GM12873 (cell line): Measurements from ENCODE around the gene KIF3B.

Experiments used
- CTCF ChIP-seq: IDR thresholded peaks from 2 replicates; pipeline ENCODE4 v1.5.1; 2012; ENCODE audit warnings: low read depth, mild to moderate bottlenecking, moderate library complexity, low read length, control low read depth; ENCODE audit not compliant: insufficient read depth; ENCODE audit errors: missing control alignments

Gene KIF3B

GRCh38 chr20:32337937-32338661, 60.6 kb downstream of the KIF3B start:
- TF ChIP-seq CTCF, result no peak

DNA sequence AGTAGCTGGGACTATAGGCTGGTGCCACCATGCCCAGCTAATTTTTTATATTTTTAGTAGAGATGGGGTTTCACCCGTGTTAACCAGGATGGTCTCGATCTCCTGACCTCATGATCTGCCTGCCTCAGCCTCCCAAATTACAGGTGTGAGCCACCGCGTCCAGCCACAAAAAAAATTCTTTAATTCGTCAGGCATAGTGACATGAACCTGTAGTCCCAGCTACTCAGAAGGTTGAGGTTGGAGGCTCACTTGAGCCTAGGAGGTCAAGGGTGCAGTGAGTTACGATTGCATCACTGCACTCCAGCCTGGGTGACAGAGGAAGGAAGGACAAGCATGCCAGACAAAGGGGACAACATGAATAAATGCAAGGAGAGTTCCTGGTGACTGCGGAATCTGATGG, 61.2 kb downstream of the KIF3B start:
- TF ChIP-seq CTCF, result no peak

GRCh38 chr20:32339116-32339515, 61.7 kb downstream of the KIF3B start:
- no peak for TF ChIP-seq CTCF

DNA sequence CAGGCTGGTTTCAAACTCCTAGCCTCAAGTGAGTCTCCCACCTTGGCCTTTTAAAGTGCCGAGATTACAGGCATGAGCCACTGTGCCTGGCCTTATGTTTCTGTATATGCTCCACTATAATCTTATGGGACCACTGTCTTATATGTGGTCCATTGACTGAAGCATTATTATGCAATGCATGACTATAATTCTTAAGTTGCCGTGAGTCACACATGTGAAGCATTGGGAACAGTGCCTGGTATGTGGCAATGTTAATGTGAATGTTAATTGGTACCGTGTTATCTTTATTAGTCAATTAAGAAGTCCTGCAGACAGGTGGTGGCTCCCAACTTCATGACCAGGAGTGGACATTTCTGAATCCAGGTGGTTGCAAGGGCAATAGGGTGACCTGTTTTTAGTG, 66.0 kb downstream of the KIF3B start:
- TF ChIP-seq CTCF, result no peak

DNA sequence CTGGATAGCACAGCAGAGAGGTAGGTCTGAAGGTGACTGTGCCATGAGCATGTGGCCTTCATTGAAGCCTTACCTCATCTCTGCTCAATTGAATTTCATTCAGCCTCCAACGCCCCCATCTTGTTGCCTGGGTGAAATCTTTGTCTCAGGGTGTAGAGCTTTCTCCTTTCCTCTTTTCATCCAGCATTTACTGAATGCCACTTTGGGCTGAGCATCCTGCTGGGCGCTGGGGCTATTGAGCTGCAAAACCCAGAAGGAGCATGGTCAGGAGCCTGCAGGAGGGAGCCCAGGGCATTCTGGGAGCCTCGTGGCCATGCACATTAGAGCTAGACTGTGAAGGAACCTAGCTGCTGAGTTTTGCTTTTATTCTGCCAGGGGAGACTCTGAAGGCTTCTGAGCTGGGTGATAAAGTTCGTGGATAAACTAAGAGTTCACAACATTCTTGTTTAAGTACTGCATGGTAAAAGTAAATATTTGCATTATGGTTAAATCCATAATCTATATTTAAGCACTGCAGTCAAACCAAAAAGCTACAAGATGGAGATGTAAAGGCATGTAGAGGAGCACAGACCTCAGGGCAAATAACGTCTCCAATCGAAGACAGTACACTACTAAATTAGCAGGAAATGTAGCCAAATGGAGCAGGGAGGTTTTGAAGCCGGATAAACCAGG, 67.5 kb downstream of the KIF3B start:
- TF ChIP-seq CTCF, result no peak

DNA sequence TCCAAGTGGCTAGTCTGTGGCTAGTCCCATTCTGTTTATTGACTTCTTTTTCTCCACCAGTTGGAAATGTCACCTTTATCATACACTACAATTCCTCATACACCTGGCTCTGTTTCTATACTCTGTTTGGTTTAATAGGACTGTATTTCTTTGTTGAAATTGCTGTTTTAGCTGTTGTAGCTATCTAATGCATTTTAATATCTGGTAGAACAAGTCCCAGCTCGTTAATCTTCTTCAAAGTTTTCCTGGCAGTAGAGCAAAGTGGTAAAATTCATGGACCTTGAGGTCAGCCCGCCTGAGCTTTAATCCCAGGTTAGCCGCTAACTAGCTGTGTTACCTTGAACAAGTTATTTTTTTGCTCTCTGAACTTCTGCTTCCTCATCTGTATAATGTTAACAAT, 70.8 kb downstream of the KIF3B start:
- TF ChIP-seq CTCF, result no peak

DNA sequence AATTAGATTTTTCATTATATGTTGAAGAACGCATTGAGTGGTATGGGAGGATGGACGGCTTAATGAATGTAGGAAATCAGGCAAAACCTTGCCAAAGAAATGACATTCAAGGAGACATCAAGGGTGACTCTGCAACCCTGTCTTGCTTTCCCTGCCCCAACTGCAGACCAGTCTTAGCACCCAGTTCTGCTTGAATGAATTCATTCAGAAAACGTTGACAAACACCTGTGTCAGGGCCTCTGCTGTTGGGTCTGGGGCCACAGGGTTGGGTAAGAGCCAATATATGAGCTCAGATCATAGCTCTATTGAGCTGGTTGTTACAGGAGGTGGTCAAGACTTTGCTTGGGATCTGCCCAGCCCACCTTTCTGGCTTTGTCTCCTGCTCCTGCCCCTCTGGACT, 73.0 kb downstream of the KIF3B start:
- TF ChIP-seq CTCF, result no peak
